ENCODE results near the gene GOT2. TPM values are rescaled to one million over a fixed set of nuclear protein-coding genes. Genes with fewer than 3 reads are reported as not detected.
A peak's percentile ranks its signal among the peaks of the same experiment; 100 is the strongest.

The GOT2 gene
- total and polyA plus RNA-seq, 4 donors: 29.4 to 56.6 (median 38.2) TPM

GRCh38 chr16:58767581-58767980 lies 33.5 kb upstream of the GOT2 start:
- no peaks in the 10 kb centered on the region for H3K4me1 ChIP-seq (ENCODE audit: control insufficient read depth in 5 of 5, insufficient read depth in 5 of 5, low read length in 5 of 5)
- no peaks in the 10 kb centered on the region for H3K27me3 ChIP-seq (ENCODE audit: control insufficient read depth in 3 of 3, insufficient read depth in 3 of 3, low read length in 2 of 3)
- DNase-seq (no peak), ATAC-seq (ENCODE audit: insufficient read depth, low FRiP score) (no peak)
- 80 to 87% methylated on average over 2 of the region's 2 CpGs for WGBS, 2 donors
- H3K9me3 ChIP-seq (ENCODE audit: control insufficient read depth in 4 of 4, insufficient read depth in 3 of 4, low read length in 3 of 4): no peaks in the 10 kb centered on the region
- no peak overlapping the region for H3K4me3 ChIP-seq
- H3K27ac ChIP-seq (ENCODE audit: low read depth in 1 of 2, low read length in 1 of 2): no peak overlapping the region
- H3K36me3 ChIP-seq (ENCODE audit: control insufficient read depth in 4 of 4, insufficient read depth in 4 of 4, low read length in 4 of 4): no peaks in the 10 kb centered on the region
- no peak overlapping the region for H3K9ac ChIP-seq (ENCODE audit: insufficient read depth in 1 of 2, low read length in 2 of 2)
- no peak for TF ChIP-seq CTCF (IDR thresholded peaks at IDR 0.05; ENCODE audit: control extremely low read depth, extremely low read depth)

GRCh38 chr16:58756650-58757332 lies 22.7 kb upstream of the GOT2 start:
- WGBS, 2 donors: 49 to 54% methylated on average over 7 of the region's 7 CpGs
- no peak for ATAC-seq (ENCODE audit: insufficient read depth, low FRiP score)
- Histone ChIP-seq H3K9me3 (ENCODE audit: control insufficient read depth in 4 of 4, insufficient read depth in 3 of 4, low read length in 3 of 4) (no peaks in the 10 kb centered on the region), H3K27ac (ENCODE audit: low read depth in 1 of 2, low read length in 1 of 2) (no peak overlapping the region), H3K4me3 (no peak overlapping the region), H3K27me3 (ENCODE audit: control insufficient read depth in 3 of 3, insufficient read depth in 3 of 3, low read length in 2 of 3) (no peaks in the 10 kb centered on the region), H3K9ac (ENCODE audit: insufficient read depth in 1 of 2, low read length in 2 of 2) (no peak overlapping the region), H3K36me3 (ENCODE audit: control insufficient read depth in 4 of 4, insufficient read depth in 4 of 4, low read length in 4 of 4) (no peaks in the 10 kb centered on the region), H3K4me1 (ENCODE audit: control insufficient read depth in 5 of 5, insufficient read depth in 5 of 5, low read length in 5 of 5) (no peaks in the 10 kb centered on the region)
- peak in 1 of 3 donors; percentile 7 for DNase-seq
- TF ChIP-seq CTCF (IDR thresholded peaks at IDR 0.05; ENCODE audit: control extremely low read depth, extremely low read depth): no peak

- no peaks in the 10 kb centered on the region for H3K9me3 ChIP-seq (ENCODE audit: control insufficient read depth in 4 of 4, insufficient read depth in 3 of 4, low read length in 3 of 4)
- no peaks in the 10 kb centered on the region for H3K36me3 ChIP-seq (ENCODE audit: control insufficient read depth in 4 of 4, insufficient read depth in 4 of 4, low read length in 4 of 4)
- peak; percentile 34 for TF ChIP-seq CTCF (IDR thresholded peaks at IDR 0.05; ENCODE audit: control extremely low read depth, extremely low read depth)
- ATAC-seq (ENCODE audit: insufficient read depth, low FRiP score) (peak; percentile 34), DNase-seq (peak; percentile 73 to 82 (median 75))
- WGBS, 2 donors: 10 to 31% methylated on average over 17 of the region's 17 CpGs
- H3K27ac ChIP-seq (ENCODE audit: low read depth in 1 of 2, low read length in 1 of 2): no peak overlapping the region
- no peaks in the 10 kb centered on the region for H3K27me3 ChIP-seq (ENCODE audit: control insufficient read depth in 3 of 3, insufficient read depth in 3 of 3, low read length in 2 of 3)
- no peaks in the 10 kb centered on the region for H3K4me1 ChIP-seq (ENCODE audit: control insufficient read depth in 5 of 5, insufficient read depth in 5 of 5, low read length in 5 of 5)
- H3K4me3 ChIP-seq: no peak overlapping the region
- H3K9ac ChIP-seq (ENCODE audit: insufficient read depth in 1 of 2, low read length in 2 of 2): no peak overlapping the region
Observed at GRCh38 chr16:58755989-58756649, 22.0 kb upstream of the GOT2 start.

All from lung (tissue), 12 donors.